ENCODE data around the gene OR2S2.
"Not testable (repeated sequence)": the region's sequence is repeated elsewhere in the genome, so short reads cannot be mapped to it uniquely, and the experiment has no call there.

Gene OR2S2

DNA sequence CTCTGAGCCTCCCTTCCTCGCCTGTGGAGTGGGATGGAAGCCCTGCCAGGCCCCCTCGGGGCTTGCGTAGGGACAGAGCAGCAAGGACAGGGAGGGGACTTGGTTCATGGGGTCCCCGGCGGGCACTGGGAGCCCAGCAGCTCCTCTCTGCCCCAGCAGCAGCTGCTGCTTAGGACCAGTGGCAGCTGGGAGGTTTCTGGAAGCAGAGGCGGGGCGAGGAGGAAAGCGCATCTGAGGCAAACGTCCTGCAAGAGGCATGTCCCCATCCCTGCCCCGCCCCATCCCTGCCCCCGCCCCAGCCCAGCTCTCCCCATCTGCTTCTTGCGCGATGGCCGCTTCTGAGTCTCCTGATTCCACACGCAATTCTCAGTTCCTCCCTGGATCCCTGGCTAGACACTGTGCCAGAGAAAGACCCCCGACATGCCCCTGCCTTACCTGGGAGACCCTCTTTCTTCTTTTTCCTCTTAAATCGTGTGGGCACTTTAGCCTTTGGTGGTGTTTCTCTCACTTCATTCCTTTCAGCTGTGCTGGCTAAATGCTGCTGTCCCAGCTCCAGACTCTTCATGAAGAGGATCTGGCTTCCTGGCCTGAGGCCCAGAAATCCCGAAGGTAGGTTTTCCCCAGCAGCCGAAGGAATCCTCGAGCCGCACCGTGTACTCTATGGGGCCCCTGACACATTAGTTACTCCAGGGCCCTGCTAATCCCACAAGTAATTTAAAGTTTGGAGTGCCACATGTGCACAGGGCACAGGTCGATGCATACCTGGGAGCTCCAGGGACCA, 4.4 kb upstream of the OR2S2 start:
- DNase-seq: peak; percentile 89

GRCh38 chr9:35960039-35960655, 2.2 kb upstream of the OR2S2 start:
- DNase-seq: peak; percentile 49

- DNase-seq: peak; percentile 61
These were observed 1.3 kb downstream of the OR2S2 start for GRCh38 chr9:35956651-35957050.

DNA sequence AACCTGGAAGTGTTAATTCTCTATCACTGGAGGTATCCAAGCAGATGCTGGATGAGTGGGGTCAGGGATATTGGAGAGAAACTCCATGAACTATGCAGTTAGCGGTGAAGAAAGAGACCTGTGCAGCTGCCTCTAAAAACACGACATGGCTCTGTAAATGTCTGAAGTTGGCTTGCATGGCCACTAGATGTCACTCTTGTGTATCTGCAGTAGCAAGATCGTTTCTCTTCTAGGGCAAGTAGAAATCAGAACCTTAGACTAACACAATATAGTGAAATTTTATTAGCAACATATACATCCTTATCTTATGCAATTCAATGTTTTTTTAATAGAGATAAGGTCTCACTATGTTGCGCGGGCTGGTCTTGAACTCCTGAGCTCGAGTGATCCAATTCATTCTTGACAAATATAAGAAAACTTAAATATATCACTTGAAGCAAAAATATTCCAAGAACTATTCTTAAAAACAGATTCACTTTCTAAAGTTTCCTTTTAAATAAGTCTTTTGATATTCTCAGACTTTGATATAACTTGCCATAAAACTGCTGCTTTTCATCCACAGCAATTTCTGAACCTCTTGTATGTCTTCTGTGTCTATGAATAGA, 2.9 kb downstream of the OR2S2 start:
- peak; percentile 74 for DNase-seq

- DNase-seq: no peak
These were observed 5.3 kb downstream of the OR2S2 start for GRCh38 chr9:35952526-35953191.

DNA sequence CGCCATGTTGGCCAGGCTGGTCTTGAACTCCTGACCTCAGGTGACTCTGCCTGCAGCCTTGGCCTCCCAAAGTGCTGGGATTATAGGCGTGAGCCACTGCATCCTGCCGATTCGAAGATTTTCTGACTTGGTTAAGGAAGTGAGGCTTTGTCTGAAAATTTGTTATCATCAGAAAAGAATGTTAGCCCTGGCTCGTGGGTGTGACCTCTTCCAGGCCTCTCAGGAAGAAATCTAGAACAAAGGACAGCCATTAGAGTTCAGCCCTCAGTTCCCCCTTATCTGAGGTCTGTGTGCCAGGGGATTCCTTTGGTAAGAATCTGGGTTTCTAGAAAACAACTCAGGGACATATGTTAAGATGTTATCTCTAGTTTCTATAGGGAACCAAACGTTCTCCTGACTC, 6.2 kb downstream of the OR2S2 start:
- peak; percentile 52 for DNase-seq

DNA sequence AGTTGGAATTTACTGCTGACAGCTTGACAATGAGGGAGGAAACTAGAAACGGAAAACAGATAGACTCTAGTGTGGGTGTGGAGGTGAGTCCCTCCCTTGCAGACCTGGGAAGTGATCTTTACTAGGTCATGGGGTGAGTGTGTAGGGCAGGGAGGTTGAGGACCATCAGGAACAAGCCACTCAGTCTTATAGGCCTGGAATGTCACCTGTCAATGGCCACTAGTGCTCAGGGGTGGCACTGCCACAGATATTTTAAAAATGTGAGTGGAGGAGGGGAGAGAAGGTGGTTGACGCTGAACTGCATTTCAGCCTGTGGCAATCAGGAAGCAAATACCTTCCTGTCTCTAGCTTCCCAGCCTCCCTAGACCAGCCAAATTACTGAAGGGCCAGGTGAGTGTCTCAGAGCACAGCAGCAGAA, 9.0 kb downstream of the OR2S2 start:
- no peak for DNase-seq

DNA sequence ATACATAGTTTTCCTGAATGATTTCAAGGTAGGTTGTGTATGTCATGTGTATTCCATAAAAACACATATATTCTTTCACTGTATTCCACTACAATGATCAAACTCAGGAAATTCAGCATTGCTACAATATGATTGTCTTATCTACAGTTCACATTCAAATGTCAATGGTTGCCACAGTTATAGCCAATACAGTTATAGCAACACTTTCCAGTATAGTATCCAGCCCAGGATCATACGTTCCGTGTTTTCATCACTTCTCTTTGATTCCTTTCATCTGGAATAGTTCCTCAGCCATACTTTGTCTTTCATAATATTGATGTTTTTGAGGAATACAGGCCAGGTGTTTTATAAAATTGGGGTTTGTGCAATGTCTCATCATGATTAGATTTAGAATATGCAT, 9.5 kb downstream of the OR2S2 start:
- DNase-seq: no peak

DNA sequence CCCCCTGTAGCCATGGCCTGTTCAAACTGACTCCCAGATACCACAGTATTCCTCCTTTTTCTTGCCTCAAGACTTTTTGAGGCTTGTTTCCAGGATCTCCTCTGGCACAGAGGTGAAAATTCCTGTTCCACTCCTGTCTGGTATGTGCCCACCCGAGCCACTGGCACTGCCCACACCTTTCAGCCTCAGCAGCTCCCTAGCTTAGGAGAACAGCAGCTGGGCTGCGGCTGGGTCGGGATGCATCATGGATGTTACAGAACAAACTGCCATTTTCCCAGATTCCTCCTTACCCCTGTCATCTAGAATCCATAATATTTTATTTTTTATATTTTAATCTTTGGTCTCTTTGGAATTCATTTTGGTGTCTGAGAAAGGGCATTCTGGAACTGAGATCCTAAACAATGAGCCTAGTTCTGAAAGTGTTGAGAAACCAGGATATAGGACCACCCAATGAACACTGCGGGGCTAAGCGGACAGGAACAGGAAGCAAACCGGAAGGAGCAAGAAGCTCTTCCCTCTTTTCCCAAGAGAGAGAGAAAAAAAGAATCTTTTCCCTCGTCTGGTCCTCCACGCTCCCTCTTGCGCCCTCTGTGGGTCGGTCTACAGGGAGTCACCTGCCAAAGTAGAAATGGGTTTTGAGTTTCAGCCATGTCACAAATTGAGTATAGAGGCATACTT, 12.5 kb downstream of the OR2S2 start:
- peak; percentile 88 for DNase-seq

GRCh38 chr9:35944841-35945240, 13.1 kb downstream of the OR2S2 start:
- DNase-seq: no peak

GRCh38 chr9:35944173-35944572, 13.8 kb downstream of the OR2S2 start:
- DNase-seq: no peak

GRCh38 chr9:35942286-35942685, 15.7 kb downstream of the OR2S2 start:
- no peak for DNase-seq

DNA sequence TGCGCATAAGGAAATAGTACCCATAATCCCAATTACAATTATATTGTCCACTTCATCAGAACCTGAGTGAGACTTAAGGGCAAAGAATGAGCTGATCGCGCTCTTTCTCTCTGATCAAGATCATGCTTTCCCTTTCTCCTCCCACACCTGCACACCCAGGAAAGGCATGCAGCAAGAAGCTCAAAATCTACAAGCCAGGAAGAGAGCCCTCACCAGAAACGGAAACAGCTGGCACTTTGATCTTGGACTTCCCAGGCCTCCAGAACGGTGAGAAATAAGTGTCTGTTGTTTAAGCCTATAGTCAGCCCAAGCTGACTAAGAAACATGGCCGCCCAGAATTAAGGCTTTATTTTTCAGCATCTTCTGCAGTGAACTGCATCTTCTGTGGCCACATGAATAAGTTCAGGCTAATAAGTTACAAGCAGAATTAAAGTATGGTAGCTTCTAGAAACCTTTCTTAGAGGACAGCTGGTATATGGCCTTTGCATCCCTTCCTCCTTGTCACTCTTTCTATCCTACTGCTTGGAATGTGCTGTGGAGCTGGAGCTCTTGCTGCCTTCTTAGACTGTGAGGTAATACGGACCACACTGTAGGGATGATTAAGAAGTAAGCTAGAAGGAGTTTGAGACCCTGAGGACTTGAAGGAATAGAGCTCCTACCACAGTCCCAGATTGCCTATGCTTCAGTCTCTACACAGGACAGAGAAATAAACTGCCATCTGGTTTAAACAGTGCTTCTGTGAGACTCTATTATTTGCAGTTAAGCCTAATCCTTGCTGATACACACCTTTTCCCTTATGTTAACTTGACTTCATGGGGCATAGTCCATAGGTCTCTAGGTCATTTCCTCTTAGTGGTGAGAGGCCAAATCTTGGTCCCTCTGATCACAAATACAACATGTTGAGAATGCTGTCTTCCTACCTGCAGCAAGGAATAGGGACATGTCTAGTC, 17.2 kb downstream of the OR2S2 start:
- DNase-seq: no peak

- no peak for DNase-seq
These were observed 18.2 kb downstream of the OR2S2 start for GRCh38 chr9:35939679-35940250.

DNA sequence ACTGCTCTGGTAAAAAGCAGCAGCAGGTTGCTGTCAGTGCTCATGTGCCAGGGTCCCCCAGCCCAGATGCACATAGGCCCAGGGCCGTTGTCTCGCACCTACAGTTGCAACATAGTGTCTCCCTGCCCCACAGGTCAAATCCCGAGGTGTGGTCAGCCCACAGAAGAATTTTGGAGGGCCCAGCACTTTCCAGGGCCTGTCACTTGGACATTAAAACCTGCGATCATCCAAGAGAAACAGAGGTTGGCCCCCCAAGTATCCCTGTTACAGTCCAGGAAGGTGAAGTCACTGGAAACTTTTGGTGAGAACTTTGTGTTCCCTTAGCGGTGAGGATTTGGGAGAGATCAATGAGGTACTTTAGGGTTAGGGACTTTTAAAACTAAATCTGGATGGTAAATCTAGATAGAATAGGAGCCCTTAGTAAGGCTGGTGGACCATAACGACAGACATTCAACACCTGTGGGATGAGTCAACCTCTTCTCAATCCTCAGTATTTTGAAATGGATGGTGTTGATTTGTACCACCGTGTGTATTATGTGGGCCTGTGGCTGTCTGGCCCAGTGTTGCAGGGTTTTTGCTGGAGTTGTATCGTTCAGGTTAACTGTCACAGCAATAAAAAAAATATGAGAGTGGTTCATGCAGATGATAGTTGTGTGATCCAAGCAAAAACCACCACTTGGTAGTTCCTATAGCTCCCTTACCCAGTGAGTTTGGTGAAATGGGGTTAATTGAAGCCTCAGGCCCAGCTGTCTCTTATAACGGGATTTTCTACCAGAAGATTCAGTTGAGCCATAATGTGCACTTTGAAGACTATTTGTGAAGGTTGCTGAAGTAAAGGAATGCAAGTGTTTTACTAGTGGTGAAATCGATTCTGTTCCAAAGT, 19.2 kb downstream of the OR2S2 start:
- DNase-seq: no peak

DNA sequence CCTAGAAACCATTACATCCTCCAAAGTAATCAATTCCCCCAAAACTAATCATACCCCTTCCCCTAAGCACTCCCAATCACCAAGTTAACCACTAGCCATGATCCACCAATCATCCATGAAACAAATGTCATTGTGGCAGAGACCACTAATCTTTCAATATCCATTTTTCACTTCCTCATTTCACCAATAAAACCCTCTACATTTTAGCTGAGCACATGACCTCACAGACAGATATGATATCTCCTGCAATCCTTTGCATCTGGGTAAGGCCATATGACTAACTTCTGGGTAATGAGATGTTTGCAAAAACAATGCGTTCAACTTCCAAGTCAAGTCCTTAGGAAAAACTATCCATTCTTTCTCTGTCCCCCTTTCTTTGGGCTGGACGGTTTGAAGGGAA, 20.7 kb downstream of the OR2S2 start:
- DNase-seq: peak; percentile 29

- DNase-seq: peak; percentile 91
These were observed 22.0 kb downstream of the OR2S2 start for GRCh38 chr9:35935755-35936509.

DNA sequence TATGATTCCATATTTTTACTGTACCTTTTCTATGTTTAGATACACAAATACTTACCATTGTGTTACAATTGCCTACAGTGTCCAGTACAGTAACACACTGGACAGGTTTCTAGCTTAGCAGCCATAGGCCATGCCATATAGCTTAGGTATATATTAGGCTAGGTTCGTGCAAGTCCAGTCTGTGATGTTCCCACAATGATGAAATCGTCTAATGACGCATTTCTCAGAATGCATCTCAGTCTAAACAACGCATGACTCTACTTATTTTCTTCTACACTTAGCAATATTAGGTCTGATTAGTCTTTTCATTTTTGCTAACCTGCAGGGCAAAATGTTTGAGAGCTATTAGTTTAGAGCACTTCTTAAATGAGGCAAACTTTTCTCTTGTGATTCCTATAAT, 22.7 kb downstream of the OR2S2 start:
- no peak for DNase-seq

DNA sequence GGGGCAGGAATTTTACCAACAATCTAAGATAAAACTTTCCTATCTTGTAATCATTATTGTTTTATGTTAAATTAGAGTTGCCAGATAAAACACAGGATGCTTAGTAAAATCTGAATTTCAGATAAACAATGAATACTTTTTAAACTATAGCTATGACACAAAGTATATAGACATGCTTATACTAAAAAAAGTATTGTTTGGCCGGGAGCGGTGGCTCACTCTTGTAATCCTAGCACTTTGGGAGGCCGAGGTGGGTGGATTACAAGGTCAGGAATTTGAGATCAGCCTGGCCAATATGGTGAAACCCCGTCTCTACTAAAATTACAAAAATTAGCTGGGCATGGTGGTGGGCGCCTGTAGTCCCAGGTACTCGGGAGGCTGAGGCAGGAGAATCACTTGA, 23.9 kb downstream of the OR2S2 start:
- not testable (repeated sequence) for DNase-seq
